ENCODE results near the gene FBXL20. TPM values are rescaled to one million over a fixed set of nuclear protein-coding genes. Genes with fewer than 3 reads are reported as not detected.
A peak's percentile ranks its signal among the peaks of the same experiment; 100 is the strongest.
"Not testable (repeated sequence)": the region's sequence is repeated elsewhere in the genome, so short reads cannot be mapped to it uniquely, and the experiment has no call there.

Gene FBXL20
- total and polyA plus RNA-seq, 4 donors: 2.9 to 29.8 (median 13.1) TPM

DNA sequence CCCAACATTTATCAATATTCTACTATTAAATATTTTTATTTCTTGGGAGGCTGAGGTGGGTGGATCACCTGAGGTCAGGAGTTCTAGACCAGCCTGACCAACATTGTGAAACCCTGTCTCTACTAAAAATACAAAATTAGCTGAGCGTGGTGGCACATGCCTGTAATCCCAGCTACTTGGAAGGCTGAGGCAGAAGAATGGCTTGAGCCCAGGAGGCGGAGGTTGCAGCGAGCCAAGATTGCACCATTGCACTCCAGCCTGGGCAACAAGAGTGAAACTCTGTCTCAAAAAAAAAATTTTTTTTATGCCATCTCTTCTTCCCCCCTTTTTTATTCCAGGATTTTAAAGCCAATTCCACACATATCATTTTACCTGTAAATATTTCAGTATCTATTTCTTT lies 114.9 kb downstream of the FBXL20 start:
- WGBS, 2 donors: 34 to 51% methylated on average over 3 of the region's 3 CpGs
- H3K27ac ChIP-seq (ENCODE audit: low read depth in 1 of 2, low read length in 2 of 2); H3K9me3 ChIP-seq (ENCODE audit: control insufficient read depth, low read length); H3K4me1 ChIP-seq (ENCODE audit: control insufficient read depth in 1 of 2, insufficient read depth in 2 of 2, low read length in 2 of 2); H3K27me3 ChIP-seq (ENCODE audit: control insufficient read depth in 1 of 2, insufficient read depth in 2 of 2, low read length in 1 of 2); intact Hi-C loops (cut with DNase I); H3K4me3 ChIP-seq (ENCODE audit: low read length in 2 of 2); H3K36me3 ChIP-seq (ENCODE audit: control insufficient read depth in 1 of 2, insufficient read depth in 2 of 2, low read length in 1 of 2); ATAC-seq (ENCODE audit: low FRiP score): not testable (repeated sequence)
- peak in 1 of 2 donors; percentile 50 for DNase-seq

DNA sequence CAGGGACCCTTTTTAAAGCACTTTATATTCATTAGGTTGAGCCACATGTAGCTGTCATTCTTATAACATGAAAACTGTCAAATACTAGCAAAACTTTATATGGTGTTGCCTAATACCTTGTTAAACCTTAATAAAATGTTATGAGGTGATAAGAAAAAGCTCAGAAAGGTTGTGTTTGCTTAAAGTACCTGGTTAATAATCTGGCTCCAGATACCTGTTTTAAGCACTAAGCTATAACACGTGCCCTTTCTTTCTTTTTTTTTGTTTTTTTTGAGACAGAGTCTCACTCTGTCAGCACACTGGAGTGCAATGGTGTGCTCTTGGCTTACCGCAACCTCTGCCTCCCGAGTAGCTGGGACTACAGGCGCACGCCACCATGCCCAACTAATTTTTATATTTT lies 116.7 kb downstream of the FBXL20 start:
- no peaks in the 10 kb centered on the region for H3K27me3 ChIP-seq (ENCODE audit: control insufficient read depth in 1 of 2, insufficient read depth in 2 of 2, low read length in 1 of 2)

DNA sequence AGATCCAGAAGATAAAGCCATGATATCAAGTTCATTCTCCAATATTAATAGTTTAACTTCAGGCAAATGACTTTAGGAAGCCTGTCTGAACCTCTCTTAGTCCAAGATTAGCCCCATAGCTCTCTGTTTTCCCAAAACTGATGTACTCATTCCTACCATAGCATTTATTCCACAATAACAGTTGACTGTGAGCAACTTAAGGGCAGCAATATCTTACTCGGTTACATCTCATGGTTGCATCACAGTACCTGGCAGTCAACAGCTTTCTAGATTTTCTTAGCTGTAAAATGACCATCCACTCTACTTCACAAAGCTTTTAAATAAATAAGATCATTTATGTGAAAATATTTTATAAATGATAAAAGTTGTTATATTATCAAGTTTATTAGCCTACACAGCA lies 117.5 kb downstream of the FBXL20 start:
- intact Hi-C loops (cut with DNase I): no loop called here
- 82 to 83% methylated on average over 1 of the region's 1 CpG for WGBS, 2 donors
- no peaks in the 10 kb centered on the region for H3K9me3 ChIP-seq (ENCODE audit: control insufficient read depth, low read length)
- no peaks in the 10 kb centered on the region for H3K4me1 ChIP-seq (ENCODE audit: control insufficient read depth in 1 of 2, insufficient read depth in 2 of 2, low read length in 2 of 2)
- H3K36me3 ChIP-seq (ENCODE audit: control insufficient read depth in 1 of 2, insufficient read depth in 2 of 2, low read length in 1 of 2): peaks cover 0 to 1% of the 10 kb centered on the region in 2 donors
- no peaks in the 10 kb centered on the region for H3K27me3 ChIP-seq (ENCODE audit: control insufficient read depth in 1 of 2, insufficient read depth in 2 of 2, low read length in 1 of 2)
- no peak for ATAC-seq (ENCODE audit: low FRiP score)
- DNase-seq: no peak
- no peak overlapping the region for H3K27ac ChIP-seq (ENCODE audit: low read depth in 1 of 2, low read length in 2 of 2)
- no peak overlapping the region for H3K4me3 ChIP-seq (ENCODE audit: low read length in 2 of 2)

More for the DNA sequence above, 116.7 kb downstream of the FBXL20 start:
- H3K27ac ChIP-seq (ENCODE audit: low read depth in 1 of 2, low read length in 2 of 2): no peak overlapping the region
- DNase-seq (no peak), ATAC-seq (ENCODE audit: low FRiP score) (no peak)
- no peak overlapping the region for H3K4me3 ChIP-seq (ENCODE audit: low read length in 2 of 2)
- 93 to 96% methylated on average over 5 of the region's 5 CpGs for whole genome bisulfite sequencing, 2 donors
- intact Hi-C loops (cut with DNase I): no loop called here
- H3K36me3 ChIP-seq (ENCODE audit: control insufficient read depth in 1 of 2, insufficient read depth in 2 of 2, low read length in 1 of 2): no peaks in the 10 kb centered on the region
- H3K9me3 ChIP-seq (ENCODE audit: control insufficient read depth, low read length): no peaks in the 10 kb centered on the region
- no peaks in the 10 kb centered on the region for H3K4me1 ChIP-seq (ENCODE audit: control insufficient read depth in 1 of 2, insufficient read depth in 2 of 2, low read length in 2 of 2)

DNA sequence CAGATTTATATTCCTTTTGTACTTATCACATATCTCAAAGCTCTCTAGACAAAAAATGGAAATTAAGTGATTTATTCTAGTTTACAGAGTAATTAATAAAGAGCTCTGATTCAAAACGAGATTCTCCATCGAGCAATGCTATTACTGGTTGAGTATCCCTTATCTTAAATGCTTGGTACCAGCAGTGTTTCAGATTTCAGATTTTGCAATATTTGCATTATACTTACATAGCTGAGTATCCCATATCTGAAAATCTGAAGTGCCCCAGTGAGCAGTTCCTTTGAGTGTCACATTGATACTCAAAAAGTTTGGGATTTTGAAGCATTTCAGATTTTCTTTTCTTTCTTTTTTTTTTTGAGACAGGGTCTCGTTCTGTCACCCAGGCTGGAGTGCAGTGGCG lies 118.3 kb downstream of the FBXL20 start:
- Histone ChIP-seq H3K36me3 (ENCODE audit: control insufficient read depth in 1 of 2, insufficient read depth in 2 of 2, low read length in 1 of 2) (peaks cover 0 to 1% of the 10 kb centered on the region in 2 donors), H3K27ac (ENCODE audit: low read depth in 1 of 2, low read length in 2 of 2) (no peak overlapping the region), H3K4me3 (ENCODE audit: low read length in 2 of 2) (no peak overlapping the region), H3K27me3 (ENCODE audit: control insufficient read depth in 1 of 2, insufficient read depth in 2 of 2, low read length in 1 of 2) (no peaks in the 10 kb centered on the region), H3K4me1 (ENCODE audit: control insufficient read depth in 1 of 2, insufficient read depth in 2 of 2, low read length in 2 of 2) (no peaks in the 10 kb centered on the region), H3K9me3 (ENCODE audit: control insufficient read depth, low read length) (no peaks in the 10 kb centered on the region)
- no peak for ATAC-seq (ENCODE audit: low FRiP score)
- intact Hi-C loops (cut with DNase I): no loop called here
- 86 to 92% methylated on average over 4 of the region's 4 CpGs for WGBS, 2 donors
- DNase-seq: no peak

DNA sequence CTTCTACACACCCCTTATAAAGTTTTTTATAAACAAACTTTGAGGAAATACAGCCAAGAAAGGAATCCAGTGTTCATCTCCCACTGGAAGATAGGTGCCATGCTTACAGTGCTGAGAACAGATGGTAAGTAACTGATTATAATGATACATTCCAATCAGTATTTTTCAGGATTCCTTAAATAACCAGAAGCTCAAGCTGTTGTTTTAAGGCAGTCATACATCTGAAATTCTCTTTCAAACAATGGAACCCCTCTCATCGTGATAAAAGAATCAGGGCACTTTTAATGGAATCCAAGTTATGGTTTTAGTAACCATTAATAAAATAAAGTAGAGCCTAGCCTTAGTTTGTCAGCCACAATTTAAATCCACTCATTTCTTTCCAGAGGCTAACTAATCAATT lies 119.6 kb downstream of the FBXL20 start:
- DNase-seq: no peak
- Histone ChIP-seq H3K4me1 (ENCODE audit: control insufficient read depth in 1 of 2, insufficient read depth in 2 of 2, low read length in 2 of 2) (no peaks in the 10 kb centered on the region), H3K9me3 (ENCODE audit: control insufficient read depth, low read length) (no peaks in the 10 kb centered on the region), H3K27me3 (ENCODE audit: control insufficient read depth in 1 of 2, insufficient read depth in 2 of 2, low read length in 1 of 2) (no peaks in the 10 kb centered on the region), H3K4me3 (ENCODE audit: low read length in 2 of 2) (no peak overlapping the region), H3K36me3 (ENCODE audit: control insufficient read depth in 1 of 2, insufficient read depth in 2 of 2, low read length in 1 of 2) (peaks cover 0 to 1% of the 10 kb centered on the region in 2 donors), H3K27ac (ENCODE audit: low read depth in 1 of 2, low read length in 2 of 2) (no peak overlapping the region)
- ATAC-seq (ENCODE audit: low FRiP score): no peak
- WGBS, 2 donors: 0 to 13% methylated on average over 1 of the region's 1 CpG
- intact Hi-C loops (cut with DNase I): no loop called here

GRCh38 chr17:39278246-39278645 lies 123.2 kb downstream of the FBXL20 start:
- 93 to 95% methylated on average over 8 of the region's 8 CpGs for WGBS, 2 donors
- H3K4me3 ChIP-seq (ENCODE audit: low read length in 2 of 2); H3K27ac ChIP-seq (ENCODE audit: low read depth in 1 of 2, low read length in 2 of 2); H3K9me3 ChIP-seq (ENCODE audit: control insufficient read depth, low read length); H3K4me1 ChIP-seq (ENCODE audit: control insufficient read depth in 1 of 2, insufficient read depth in 2 of 2, low read length in 2 of 2); DNase-seq; ATAC-seq (ENCODE audit: low FRiP score); intact Hi-C loops (cut with DNase I); H3K27me3 ChIP-seq (ENCODE audit: control insufficient read depth in 1 of 2, insufficient read depth in 2 of 2, low read length in 1 of 2); H3K36me3 ChIP-seq (ENCODE audit: control insufficient read depth in 1 of 2, insufficient read depth in 2 of 2, low read length in 1 of 2): not testable (repeated sequence)

GRCh38 chr17:39277110-39277509 lies 124.3 kb downstream of the FBXL20 start:
- no peak overlapping the region for H3K4me3 ChIP-seq (ENCODE audit: low read length in 2 of 2)
- DNase-seq (no peak), ATAC-seq (ENCODE audit: low FRiP score) (no peak)
- H3K9me3 ChIP-seq (ENCODE audit: control insufficient read depth, low read length): no peaks in the 10 kb centered on the region
- intact Hi-C loops (cut with DNase I): no loop called here
- 82% methylated on average over 6 of the region's 6 CpGs for WGBS, 2 donors
- peaks cover 0 to 5% of the 10 kb centered on the region in 2 donors for H3K36me3 ChIP-seq (ENCODE audit: control insufficient read depth in 1 of 2, insufficient read depth in 2 of 2, low read length in 1 of 2)
- no peaks in the 10 kb centered on the region for H3K4me1 ChIP-seq (ENCODE audit: control insufficient read depth in 1 of 2, insufficient read depth in 2 of 2, low read length in 2 of 2)
- no peak overlapping the region for H3K27ac ChIP-seq (ENCODE audit: low read depth in 1 of 2, low read length in 2 of 2)
- no peaks in the 10 kb centered on the region for H3K27me3 ChIP-seq (ENCODE audit: control insufficient read depth in 1 of 2, insufficient read depth in 2 of 2, low read length in 1 of 2)

GRCh38 chr17:39276113-39276512 lies 125.3 kb downstream of the FBXL20 start:
- H3K36me3 ChIP-seq (ENCODE audit: control insufficient read depth in 1 of 2, insufficient read depth in 2 of 2, low read length in 1 of 2): peaks cover 0 to 5% of the 10 kb centered on the region in 2 donors
- 89 to 93% methylated on average over 8 of the region's 8 CpGs for WGBS, 2 donors
- intact Hi-C loops (cut with DNase I): no loop called here
- H3K27ac ChIP-seq (ENCODE audit: low read depth in 1 of 2, low read length in 2 of 2): no peak overlapping the region
- no peaks in the 10 kb centered on the region for H3K9me3 ChIP-seq (ENCODE audit: control insufficient read depth, low read length)
- DNase-seq (no peak), ATAC-seq (ENCODE audit: low FRiP score) (no peak)
- H3K27me3 ChIP-seq (ENCODE audit: control insufficient read depth in 1 of 2, insufficient read depth in 2 of 2, low read length in 1 of 2): no peaks in the 10 kb centered on the region
- H3K4me3 ChIP-seq (ENCODE audit: low read length in 2 of 2): no peak overlapping the region
- H3K4me1 ChIP-seq (ENCODE audit: control insufficient read depth in 1 of 2, insufficient read depth in 2 of 2, low read length in 2 of 2): no peaks in the 10 kb centered on the region

- 92 to 100% methylated on average over 2 to 3 of the region's 3 CpGs for WGBS, 2 donors
- no peak overlapping the region for H3K27ac ChIP-seq (ENCODE audit: low read depth in 1 of 2, low read length in 2 of 2)
- no peaks in the 10 kb centered on the region for H3K27me3 ChIP-seq (ENCODE audit: control insufficient read depth in 1 of 2, insufficient read depth in 2 of 2, low read length in 1 of 2)
- no peak overlapping the region for H3K4me3 ChIP-seq (ENCODE audit: low read length in 2 of 2)
- ATAC-seq (ENCODE audit: low FRiP score): no peak
- intact Hi-C loops (cut with DNase I): loop anchor here in 1 of 2 donors (5.0 kb wide), 1 partner anchor 131 kb away; the partner anchor contains the start of gene FBXL20
- H3K9me3 ChIP-seq (ENCODE audit: control insufficient read depth, low read length): no peaks in the 10 kb centered on the region
- peaks cover 0 to 6% of the 10 kb centered on the region in 2 donors for H3K36me3 ChIP-seq (ENCODE audit: control insufficient read depth in 1 of 2, insufficient read depth in 2 of 2, low read length in 1 of 2)
- no peak for DNase-seq
- H3K4me1 ChIP-seq (ENCODE audit: control insufficient read depth in 1 of 2, insufficient read depth in 2 of 2, low read length in 2 of 2): no peaks in the 10 kb centered on the region
These were observed 129.9 kb downstream of the FBXL20 start for GRCh38 chr17:39271546-39271945.

Data from aorta (tissue), 5 donors.